GM20431 (cell line): ENCODE results near the gene GIMAP1.

Experiments
- in situ Hi-C: fragments of 300-500 bp; cut with MseI, MboI; formaldehyde crosslinking; loops from one replicate; pipeline ENCODE4 v1.15.0; 2020; ENCODE audit warnings: low sequenced_read_pairs; ENCODE audit not compliant: unreplicated experiment

Gene GIMAP1

DNA sequence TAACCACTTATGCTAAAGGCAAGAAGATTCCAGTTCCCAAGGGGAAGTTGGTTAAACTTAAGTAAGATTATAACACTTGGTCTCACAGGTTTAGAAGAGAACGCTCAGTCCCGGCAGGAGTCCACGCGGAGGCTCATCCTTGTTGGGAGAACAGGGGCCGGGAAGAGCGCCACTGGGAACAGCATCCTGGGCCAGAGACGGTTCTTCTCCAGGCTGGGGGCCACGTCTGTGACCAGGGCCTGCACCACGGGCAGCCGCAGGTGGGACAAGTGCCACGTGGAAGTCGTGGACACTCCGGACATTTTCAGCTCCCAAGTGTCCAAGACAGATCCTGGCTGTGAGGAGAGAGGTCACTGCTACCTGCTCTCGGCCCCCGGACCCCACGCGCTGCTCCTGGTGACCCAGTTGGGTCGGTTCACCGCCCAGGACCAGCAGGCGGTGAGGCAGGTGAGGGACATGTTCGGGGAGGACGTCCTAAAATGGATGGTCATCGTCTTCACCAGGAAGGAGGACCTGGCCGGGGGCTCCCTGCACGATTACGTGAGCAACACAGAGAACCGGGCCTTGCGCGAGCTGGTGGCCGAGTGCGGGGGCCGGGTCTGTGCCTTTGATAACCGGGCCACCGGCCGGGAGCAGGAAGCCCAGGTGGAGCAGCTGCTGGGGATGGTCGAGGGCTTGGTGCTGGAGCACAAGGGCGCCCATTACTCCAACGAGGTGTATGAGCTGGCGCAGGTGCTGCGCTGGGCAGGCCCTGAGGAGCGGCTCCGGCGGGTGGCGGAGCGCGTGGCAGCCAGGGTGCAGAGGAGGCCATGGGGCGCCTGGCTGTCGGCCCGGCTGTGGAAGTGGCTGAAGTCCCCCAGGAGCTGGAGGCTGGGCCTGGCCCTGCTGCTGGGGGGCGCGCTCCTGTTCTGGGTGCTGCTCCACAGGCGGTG lies 3.8 kb downstream of the GIMAP1 start:
- in situ Hi-C loops, result no loop called here

DNA sequence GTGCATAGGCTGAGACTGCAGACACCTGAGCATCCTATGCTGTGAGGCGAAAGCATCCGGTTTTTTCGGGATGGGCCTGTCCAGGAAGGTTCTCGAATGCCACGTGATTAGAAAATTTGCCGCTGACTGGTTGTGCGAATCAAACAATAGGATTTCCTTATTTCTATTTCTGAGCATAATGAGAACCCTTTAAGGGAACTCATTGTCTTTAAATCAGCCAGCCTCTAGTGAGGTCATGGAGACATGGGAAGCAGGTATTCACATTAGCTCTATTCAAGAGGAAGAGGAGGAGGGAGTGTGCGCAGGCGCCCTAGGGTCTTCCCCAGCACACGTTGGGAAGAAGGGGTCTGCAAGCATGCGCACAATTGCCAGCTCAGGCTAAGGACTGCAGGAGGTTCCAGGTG lies 5.6 kb downstream of the GIMAP1 start:
- in situ Hi-C loops, result no loop called here

DNA sequence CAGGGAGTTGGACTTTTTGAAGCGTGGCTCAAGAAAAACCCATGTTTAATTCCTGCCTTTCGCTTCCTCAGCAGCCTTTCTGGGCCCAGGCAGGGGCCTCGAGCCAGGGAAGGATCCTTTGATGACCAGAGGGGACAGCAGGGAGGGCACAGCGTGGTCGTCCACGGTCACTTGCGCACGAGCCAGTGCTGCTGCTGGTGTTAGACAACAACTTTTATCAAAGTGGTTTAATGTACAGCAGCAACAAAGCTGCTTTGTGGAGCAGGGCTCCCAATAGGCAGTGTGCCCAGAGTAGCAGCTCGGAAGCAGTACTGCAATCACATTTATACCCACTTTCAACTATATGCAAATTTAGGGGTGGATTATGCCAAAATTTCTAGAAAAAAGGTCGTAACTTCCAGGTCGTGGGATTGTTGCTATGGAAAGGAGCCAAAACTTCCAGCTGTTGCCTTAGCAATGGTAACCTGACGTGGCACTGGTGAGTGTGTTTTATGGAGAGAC lies 6.1 kb downstream of the GIMAP1 start:
- in situ Hi-C loops, result no loop called here

DNA sequence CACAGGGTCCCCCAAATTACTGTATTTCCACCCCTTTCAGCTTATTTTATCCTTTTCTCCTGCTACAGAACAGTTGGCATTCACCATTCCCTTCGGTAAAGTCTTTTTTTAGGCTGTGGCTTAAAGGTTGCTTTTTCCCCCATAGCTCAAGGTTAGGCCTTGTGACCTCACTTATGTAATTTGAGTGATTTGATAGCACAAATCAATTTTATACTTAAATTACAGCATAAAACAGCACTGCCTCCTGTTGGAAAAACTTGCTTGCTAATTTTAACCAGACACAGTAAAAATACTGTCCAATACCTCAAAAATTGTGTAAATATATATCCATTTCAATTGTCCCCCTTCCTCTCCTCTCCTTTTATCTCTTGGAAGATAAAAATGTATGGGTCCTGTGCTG lies 7.1 kb downstream of the GIMAP1 start:
- in situ Hi-C loops, result no loop called here

GRCh38 chr7:150727381-150727780 lies 11.0 kb downstream of the GIMAP1 start:
- in situ Hi-C loops, result no loop called here

GRCh38 chr7:150728011-150728410 lies 11.6 kb downstream of the GIMAP1 start:
- in situ Hi-C loops, result no loop called here

GRCh38 chr7:150728609-150729008 lies 12.2 kb downstream of the GIMAP1 start:
- in situ Hi-C loops, result no loop called here

GRCh38 chr7:150731916-150732315 lies 15.5 kb downstream of the GIMAP1 start:
- in situ Hi-C loops, result no loop called here

DNA sequence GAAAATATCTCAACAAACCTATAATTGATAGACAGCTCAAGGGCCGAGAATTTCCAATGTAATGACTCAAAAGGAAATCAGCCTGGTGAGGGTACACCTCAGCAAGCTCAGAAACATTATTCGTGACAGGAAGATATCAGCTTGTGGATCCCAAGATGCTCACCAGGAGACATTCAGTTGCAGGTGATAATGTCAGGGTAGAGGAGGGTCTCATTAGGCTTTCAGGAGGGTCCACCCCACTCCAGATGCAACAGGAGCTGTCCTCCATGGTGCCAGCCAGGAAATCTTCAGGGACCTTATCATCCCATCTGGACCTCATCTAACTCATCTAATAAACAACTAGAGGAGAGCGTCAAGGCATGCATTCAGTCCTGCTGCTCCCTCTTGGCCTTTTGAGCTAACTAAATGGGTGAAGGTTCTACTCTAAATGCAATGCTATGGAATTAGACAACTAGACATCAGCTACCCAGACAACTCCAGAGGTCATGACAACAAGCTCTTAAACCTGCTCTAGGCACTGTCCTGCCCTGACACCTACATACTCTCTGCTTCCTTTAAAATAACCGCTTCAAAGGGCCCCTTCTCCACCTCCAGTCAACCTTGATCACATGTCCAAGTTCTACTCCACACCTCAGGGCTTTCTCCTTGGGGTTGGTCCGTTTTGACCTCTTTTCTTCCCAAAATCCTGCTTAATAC lies 16.5 kb downstream of the GIMAP1 start:
- in situ Hi-C loops, result no loop called here

DNA sequence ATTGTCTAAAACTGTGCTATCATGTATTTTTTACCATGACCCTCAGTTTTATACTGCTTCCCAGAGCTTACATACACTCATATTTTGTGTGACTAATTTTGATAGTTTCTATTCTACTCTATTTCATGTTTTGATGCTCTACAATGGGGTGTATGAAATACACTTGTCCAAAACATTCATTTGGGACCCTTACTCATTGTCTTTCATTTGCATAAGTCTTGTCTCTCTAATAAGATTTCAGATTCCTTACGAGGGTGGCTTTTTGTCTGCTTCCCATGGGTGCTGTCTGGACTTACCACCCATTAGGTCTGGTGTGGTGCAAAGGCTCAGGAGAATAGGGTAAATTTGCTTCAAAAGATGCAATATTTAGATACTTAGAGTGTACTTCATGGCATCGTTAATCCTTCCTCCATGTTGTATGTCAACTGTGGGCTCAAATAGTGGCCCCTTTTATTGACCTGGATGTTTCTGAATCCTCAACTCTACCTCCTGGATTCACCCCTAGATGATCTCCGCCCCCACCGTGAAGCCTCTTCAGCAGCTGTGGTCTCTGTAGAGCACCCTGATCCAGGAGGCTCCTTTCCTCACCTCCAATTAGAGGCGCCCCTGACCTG lies 17.2 kb downstream of the GIMAP1 start:
- in situ Hi-C loops, result no loop called here

GRCh38 chr7:150734254-150734653 lies 17.8 kb downstream of the GIMAP1 start:
- in situ Hi-C loops, result no loop called here

DNA sequence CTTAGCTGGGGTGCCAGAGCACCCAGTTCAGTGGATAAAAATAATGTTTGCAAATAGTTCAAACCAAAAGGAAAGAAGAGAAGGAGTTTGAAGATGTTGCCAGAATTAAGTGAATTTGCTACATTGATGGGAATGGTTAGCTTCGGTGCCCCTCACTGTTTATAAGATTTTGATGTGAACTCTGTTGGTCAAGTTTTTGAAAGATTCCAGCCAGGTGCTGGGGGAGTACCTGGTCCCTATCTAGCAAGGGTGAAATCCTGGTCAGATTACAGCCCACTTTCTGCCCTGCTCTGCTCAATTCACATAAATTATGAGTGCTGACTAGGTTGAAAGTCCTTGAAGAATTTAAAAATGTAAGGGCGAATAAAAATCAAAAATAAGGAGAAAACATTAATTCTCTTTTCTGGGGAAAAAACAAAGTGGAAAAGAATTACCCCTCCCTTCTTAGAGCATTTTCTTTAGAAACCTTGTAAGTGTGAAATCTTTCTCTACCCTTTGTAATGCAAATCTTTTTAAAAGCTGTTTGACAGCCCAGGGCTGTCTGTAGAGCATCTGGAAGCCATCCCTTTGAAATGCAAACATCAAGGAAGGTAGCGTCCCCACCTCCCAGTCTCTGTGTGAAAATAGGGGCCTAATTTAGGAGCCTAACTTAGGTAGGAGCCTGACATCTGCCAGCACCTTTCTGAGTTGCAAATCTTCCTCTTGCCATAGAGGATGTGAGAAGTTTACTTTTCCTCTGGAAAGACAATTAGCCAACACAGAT lies 19.4 kb downstream of the GIMAP1 start:
- in situ Hi-C loops, result no loop called here

DNA sequence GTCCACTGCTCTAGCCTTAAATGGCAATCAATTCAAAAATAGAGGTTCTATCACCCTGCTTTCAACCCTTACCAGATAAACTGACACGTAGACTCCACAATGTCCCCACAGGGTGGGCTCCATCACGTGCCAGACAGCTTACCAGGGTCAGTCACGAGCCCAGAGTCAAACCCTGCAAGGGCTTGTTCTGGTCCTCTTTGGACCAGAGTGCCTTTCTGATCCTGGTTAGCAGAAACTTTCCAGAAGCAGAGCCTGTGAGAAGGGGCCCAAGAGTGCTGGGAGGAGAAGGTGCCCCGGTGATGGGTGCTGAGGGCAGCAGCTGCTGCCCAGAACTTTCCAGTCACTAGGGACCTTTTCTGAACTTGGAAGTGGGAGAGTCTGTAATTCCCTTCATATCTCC lies 20.5 kb downstream of the GIMAP1 start:
- in situ Hi-C loops, result no loop called here

GRCh38 chr7:150737265-150738055 lies 21.0 kb downstream of the GIMAP1 start, which contains the start of gene GIMAP5:
TSS of gene GIMAP5 (plus strand) at chr7:150737418. CDS start at chr7:150740885, 3,467 bp downstream.
- in situ Hi-C loops, result no loop called here

DNA sequence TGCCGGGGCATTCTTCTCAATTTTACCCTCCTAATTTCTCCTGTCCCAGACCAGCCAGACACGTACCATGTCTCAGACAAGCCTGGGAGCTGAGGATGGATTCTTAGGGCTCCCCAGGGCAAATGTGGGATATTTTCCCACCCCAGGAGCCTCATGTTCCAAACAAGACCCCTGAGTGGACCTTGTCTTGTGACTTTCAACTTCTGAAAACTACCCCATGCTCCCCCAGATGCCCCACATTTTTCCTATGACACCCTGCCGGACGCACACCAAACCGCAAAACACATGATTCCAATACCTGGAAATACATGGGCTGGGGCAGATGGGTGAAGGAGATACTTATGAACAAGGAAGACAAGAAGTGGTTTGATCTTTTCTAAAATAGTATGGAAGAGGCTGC lies 21.7 kb downstream of the GIMAP1 start:
- in situ Hi-C loops, result no loop called here

DNA sequence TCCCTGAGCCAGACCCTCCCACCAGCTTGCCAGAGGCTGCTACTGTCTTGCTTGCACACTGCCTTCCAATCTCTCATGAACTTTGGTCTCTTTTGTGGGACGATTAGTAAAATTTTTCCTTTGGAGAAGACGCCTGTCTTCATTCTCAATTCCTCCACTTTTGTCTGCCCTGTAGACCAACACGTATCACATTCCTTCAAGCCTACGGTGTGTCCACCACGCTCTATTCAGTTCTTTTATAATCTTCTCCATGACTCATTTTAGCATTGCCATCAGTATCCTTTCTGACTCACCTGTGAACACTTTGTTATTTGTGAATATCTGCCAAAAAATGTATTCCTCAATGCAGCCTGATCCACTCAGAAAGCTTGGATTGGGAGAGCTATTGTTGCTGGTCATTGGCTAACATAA lies 22.2 kb downstream of the GIMAP1 start:
- in situ Hi-C loops, result no loop called here

DNA sequence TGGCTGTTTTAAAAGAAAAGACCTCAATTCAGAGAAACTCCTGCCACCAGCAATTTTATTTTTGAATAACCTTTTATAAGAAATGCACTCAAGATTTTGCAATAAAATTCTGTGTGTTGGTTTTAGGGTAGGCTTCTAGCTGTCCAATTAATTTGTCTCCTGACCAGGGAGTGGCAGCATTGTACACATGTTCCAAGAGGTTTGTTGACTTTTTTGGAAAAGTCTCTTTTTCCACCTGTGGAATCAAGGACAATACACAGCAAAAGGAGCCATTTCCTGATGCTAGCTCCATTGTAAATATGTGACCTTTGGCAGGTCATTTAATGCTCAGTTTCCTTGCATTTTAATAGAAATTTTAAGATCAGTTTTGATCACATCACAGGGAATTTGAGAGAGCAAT lies 22.6 kb downstream of the GIMAP1 start:
- in situ Hi-C loops, result no loop called here

- in situ Hi-C loops, result no loop called here
These were observed 23.6 kb downstream of the GIMAP1 start for GRCh38 chr7:150740053-150740452.

DNA sequence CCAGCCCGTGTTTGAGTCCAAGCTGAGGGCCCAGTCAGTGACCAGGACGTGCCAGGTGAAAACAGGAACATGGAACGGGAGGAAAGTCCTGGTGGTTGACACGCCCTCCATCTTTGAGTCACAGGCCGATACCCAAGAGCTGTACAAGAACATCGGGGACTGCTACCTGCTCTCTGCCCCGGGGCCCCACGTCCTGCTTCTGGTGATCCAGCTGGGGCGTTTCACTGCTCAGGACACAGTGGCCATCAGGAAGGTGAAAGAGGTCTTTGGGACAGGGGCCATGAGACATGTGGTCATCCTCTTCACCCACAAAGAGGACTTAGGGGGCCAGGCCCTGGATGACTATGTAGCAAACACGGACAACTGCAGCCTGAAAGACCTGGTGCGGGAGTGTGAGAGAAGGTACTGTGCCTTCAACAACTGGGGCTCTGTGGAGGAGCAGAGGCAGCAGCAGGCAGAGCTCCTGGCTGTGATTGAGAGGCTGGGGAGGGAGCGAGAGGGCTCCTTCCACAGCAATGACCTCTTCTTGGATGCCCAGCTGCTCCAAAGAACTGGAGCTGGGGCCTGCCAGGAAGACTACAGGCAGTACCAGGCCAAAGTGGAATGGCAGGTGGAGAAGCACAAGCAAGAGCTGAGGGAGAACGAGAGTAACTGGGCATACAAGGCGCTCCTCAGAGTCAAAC lies 26.0 kb downstream of the GIMAP1 start:
- in situ Hi-C loops, result no loop called here
